BE2C (cell line): ENCODE measurements around the gene SPINK2.

Experiments
- DNase-seq: peaks from one replicate; pipeline ENCODE4 v3.0.0-alpha.2; 2020
- H3K27me3 ChIP-seq: fragments of 250-450 bp; sonication (Bioruptor Pico); 2 replicates; pipeline ENCODE4 v1.5.1; 2020; ENCODE audit warnings: mild to moderate bottlenecking
- H3K36me3 ChIP-seq: fragments of 250-450 bp; sonication (Bioruptor Pico); 2 replicates; pipeline ENCODE4 v1.5.1; 2020; ENCODE audit warnings: mild to moderate bottlenecking
- H3K4me1 ChIP-seq: fragments of 250-450 bp; sonication (Bioruptor Pico); 2 replicates; pipeline ENCODE4 v1.5.1; 2020
- H3K4me3 ChIP-seq: 2 replicates; pipeline ENCODE4 v1.5.1; 2011; ENCODE audit warnings: low read depth, low read length
- H3K9me3 ChIP-seq: fragments of 250-450 bp; sonication (Bioruptor Pico); 2 replicates; pipeline ENCODE4 v1.5.1; 2020
- TF ChIP-seq, protein P1 (sequence below): IDR thresholded peaks from 2 replicates; pipeline ENCODE4 v1.5.1; 2012; ENCODE audit warnings: mild to moderate bottlenecking, low read depth, low read length

Gene SPINK2

DNA sequence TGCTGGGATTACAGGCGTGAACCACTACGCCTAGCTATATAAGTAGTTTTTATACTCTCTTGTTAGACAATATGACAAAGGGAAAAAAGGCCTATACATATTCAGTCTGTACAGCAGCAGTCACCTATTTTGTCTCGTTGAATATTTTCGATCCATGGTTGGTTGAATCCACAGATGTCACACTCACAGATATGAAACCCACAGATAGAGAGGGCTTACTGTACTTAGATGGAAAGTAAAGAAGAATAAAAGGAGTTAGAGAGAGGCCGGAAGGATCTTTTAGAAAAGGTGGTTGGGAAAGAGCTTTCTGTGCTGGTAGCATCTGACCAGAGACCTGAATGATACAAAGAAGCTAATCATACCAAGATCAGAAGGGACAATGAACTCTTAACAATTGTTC is 38.3 kb upstream of the SPINK2 start:
- Histone ChIP-seq H3K27me3 (peaks cover 4% of the 10 kb centered on the region; the same call in 1 of the 2 replicates), H3K9me3 (no peaks in the 10 kb centered on the region), H3K4me3 (no peak overlapping the region), H3K36me3 (no peaks in the 10 kb centered on the region), H3K4me1 (no peaks in the 10 kb centered on the region)
- DNase-seq, result no peak
- TF ChIP-seq, protein P1, sequence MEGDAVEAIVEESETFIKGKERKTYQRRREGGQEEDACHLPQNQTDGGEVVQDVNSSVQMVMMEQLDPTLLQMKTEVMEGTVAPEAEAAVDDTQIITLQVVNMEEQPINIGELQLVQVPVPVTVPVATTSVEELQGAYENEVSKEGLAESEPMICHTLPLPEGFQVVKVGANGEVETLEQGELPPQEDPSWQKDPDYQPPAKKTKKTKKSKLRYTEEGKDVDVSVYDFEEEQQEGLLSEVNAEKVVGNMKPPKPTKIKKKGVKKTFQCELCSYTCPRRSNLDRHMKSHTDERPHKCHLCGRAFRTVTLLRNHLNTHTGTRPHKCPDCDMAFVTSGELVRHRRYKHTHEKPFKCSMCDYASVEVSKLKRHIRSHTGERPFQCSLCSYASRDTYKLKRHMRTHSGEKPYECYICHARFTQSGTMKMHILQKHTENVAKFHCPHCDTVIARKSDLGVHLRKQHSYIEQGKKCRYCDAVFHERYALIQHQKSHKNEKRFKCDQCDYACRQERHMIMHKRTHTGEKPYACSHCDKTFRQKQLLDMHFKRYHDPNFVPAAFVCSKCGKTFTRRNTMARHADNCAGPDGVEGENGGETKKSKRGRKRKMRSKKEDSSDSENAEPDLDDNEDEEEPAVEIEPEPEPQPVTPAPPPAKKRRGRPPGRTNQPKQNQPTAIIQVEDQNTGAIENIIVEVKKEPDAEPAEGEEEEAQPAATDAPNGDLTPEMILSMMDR, result no peak

DNA sequence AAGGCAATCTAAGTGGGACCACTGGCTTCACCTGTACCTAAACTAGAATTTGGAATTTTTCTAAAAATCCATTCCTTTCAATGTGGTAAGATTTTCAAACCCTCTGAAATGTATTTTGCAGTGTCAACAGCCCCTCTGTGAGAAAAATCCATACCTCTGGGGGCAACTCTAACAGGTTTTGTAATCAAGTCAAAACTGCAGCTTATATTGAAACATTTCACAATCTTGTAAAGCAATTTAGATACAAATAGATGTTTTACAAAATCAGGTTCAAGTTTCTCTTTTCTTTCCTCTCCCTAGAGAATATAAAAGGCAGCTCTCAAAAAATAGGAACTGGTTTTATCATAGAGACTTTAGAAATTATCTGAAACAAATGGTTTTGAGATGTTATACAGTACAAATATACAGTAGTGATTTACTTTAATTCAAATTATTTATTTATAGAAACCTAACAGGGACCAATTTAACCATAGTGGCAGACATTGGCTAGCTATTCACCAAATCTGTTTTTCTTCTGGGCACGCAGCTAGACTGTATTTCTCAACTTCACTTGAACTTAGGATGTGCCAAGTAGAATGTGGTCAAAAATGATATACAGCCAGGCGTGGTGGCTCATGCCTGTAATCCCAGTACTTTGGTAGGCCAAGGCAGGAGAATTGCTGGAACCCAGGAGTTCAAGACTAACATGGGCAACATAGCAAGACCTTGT is 36.3 kb upstream of the SPINK2 start:
- DNase-seq, result no peak
- Histone ChIP-seq H3K4me1 (no peaks in the 10 kb centered on the region), H3K9me3 (no peaks in the 10 kb centered on the region), H3K36me3 (no peaks in the 10 kb centered on the region), H3K27me3 (peaks cover 4% of the 10 kb centered on the region; the same call in 1 of the 2 replicates), H3K4me3 (no peak overlapping the region)
- TF ChIP-seq, protein P1, result no peak

DNA sequence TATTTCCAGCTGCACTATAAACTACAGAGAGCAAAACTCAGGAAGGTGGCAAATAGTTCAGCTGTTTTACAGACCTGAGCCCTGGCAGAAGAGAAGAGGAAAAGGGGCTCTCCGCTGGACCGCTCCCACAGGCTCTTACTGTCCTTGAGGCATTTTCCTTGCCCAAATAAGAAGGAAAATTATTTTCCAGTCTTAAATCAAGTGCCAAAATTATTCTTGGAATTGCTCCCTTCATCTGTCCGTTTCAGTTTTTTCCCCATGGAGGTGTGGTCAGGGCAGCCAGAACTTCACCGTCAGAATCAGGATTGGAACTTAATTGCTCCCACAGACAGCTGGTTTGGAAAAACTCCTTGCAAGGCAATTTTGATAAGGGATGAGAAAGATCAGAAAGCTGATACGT is 35.2 kb upstream of the SPINK2 start:
- DNase-seq, result no peak
- Histone ChIP-seq H3K4me3 (no peak overlapping the region), H3K36me3 (no peaks in the 10 kb centered on the region), H3K4me1 (no peaks in the 10 kb centered on the region), H3K9me3 (no peaks in the 10 kb centered on the region), H3K27me3 (peaks cover 4% of the 10 kb centered on the region; the same call in 1 of the 2 replicates)
- TF ChIP-seq, protein P1, result no peak

DNA sequence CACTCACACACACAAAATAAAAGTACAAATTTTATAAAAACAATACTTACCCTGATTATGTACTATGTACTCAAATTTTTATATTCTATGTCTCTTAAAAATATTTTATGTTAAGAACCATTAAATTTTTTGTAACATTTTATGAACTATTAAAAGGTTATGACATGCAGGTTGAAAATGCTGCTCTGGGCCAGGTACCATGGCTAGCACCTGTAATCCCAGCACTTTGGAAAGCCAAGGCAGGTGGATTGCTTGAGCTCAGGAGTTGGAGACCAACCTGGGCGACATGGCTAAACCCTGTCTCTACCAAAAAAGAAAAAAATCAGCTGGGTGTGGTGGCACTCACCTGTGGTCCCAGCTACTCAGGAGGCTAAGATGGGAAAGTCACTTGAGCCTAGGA is 29.4 kb upstream of the SPINK2 start:
- DNase-seq, result no peak
- TF ChIP-seq, protein P1, result no peak
- Histone ChIP-seq H3K27me3 (no peaks in the 10 kb centered on the region), H3K4me1 (no peaks in the 10 kb centered on the region), H3K36me3 (no peaks in the 10 kb centered on the region), H3K9me3 (no peaks in the 10 kb centered on the region), H3K4me3 (no peak overlapping the region)

DNA sequence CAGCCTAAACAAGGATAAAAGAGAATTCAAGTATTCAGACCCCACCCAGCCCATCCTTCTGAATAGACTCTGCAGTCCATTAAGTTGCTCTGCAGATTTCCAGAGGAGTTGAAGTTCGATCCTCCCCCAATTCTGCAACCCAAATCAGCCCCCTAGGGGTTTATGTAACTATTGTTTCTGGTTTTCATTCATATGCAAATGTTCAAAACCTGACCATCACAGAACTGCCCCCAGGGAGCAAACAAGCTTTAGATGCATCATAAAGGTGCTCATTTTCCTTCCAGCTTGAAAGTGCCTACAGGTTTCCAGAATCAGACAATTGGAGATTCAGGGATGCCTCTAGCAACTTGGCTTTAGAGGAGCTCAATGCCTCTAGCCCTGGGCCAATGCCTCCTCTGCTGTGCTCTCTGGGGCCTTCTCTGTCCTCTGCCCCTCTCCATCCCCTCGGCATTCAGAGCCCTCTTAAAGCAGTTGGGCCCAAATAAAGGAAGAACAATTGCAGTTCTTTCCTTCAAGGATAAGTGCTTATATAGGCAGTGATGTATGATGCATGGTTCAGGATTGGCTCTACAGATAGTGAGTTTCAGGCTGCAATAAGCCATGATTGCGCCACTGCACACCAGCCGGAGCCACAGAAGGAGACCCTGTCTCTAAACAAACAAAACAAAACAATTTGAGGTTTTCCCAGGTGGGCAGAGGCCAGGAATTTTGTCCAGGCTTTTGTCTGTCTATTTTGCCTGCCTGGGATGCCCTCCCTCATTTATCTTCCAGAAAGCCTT is 23.5 kb upstream of the SPINK2 start:
- Histone ChIP-seq H3K9me3 (no peaks in the 10 kb centered on the region), H3K27me3 (no peaks in the 10 kb centered on the region), H3K36me3 (no peaks in the 10 kb centered on the region), H3K4me1 (no peaks in the 10 kb centered on the region), H3K4me3 (no peak overlapping the region)
- TF ChIP-seq, protein P1, result no peak
- DNase-seq, result no peak

DNA sequence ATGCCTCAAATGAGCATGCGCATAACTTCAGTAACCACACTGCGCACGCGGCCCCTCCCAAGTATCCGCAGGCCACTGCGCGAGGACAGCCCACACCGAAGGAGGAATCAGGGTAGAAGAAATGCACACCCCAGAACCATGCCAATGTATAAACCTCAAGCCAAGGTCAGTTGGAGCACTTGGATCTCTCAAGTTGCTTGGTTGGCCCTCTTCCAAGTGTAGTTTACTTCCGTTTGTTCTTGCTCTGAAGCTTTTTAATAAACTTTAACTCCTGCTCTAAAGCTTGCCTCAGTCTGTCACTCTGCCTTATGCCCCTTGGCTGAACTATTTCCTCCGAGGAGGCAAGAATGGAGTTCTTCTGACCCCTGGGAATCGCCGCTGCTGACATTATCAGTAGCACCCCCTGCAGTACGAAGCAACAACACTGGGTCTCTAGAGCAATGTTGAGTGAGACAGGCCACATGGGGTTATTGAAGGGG is 22.0 kb upstream of the SPINK2 start:
- H3K27me3 ChIP-seq, result no peaks in the 10 kb centered on the region
- H3K4me3 ChIP-seq, result no peak overlapping the region
- H3K9me3 ChIP-seq, result no peaks in the 10 kb centered on the region
- no peak for DNase-seq
- TF ChIP-seq, protein P1, result no peak
- H3K36me3 ChIP-seq, result no peaks in the 10 kb centered on the region
- H3K4me1 ChIP-seq, result no peaks in the 10 kb centered on the region
